ENCODE measurements around the gene TMEM184B. TPM values are rescaled to one million over a fixed set of nuclear protein-coding genes. Genes with fewer than 3 reads are reported as not detected.
A peak's percentile ranks its signal among the peaks of the same experiment; 100 is the strongest.

Gene TMEM184B
- total and polyA plus RNA-seq, 9 donors = 15.3 to 48.3 (median 38.2) TPM

DNA sequence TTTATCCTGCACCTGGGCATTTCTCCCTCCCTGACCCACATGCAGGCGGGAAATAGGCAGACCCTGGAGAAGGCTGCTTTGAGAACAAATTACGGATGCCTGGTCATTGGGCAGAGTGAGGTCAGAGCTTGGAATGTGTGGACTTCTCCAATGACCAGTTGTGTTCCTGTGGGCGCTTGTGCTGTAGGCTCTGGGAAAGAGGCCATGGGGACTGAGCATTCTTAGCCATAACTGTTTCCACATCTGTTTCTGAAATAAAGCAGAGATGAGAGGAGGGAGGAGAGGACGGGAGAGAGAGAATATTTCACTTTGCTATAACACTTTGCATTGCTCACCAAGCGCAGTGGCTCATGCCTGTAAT lies 11.2 kb upstream of the TMEM184B start:
- no peaks in the 10 kb centered on the region for H3K9me3 ChIP-seq
- H3K4me3 ChIP-seq = no peak overlapping the region
- no peak for TF ChIP-seq EP300 (IDR thresholded peaks at IDR 0.05)
- no peaks in the 10 kb centered on the region for H3K4me1 ChIP-seq (ENCODE audit: insufficient read depth)
- no peak overlapping the region for H3K27ac ChIP-seq
- H3K36me3 ChIP-seq = no peaks in the 10 kb centered on the region
- H3K27me3 ChIP-seq = no peaks in the 10 kb centered on the region
- 34 to 37% (median 34%) methylated on average over 5 of the region's 5 CpGs for WGBS, 3 donors
- intact Hi-C loops (cut with DNase I) = no loop called here
- peak in 1 of 5 donors; percentile 34 for DNase-seq

DNA sequence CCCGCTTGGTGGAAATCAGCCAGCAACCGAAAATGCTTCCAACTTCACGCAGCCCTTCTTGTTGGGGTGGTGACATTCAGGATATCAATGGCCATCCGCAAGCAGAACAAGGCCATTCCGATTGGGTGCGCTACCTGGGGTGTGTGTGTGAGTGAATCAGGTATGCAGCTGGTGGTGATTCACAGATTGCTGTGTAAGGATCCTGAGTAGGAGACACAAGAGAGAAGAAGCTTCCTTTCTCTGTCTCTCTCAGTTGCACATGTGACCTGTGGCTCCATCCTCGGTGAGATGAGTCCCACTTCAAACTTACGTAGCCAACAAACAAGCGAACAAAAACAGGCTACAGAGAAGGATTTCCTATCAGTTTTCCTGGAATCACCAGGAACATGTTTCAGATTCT lies 9.6 kb upstream of the TMEM184B start:
- DNase-seq = no peak
- intact Hi-C loops (cut with DNase I) = no loop called here
- Histone ChIP-seq H3K9me3 (no peaks in the 10 kb centered on the region), H3K36me3 (no peaks in the 10 kb centered on the region), H3K4me3 (no peak overlapping the region), H3K27me3 (no peaks in the 10 kb centered on the region), H3K4me1 (ENCODE audit: insufficient read depth) (no peaks in the 10 kb centered on the region), H3K27ac (no peak overlapping the region)
- TF ChIP-seq POLR2A (IDR thresholded peaks at IDR 0.05) (no peak), EP300 (IDR thresholded peaks at IDR 0.05) (no peak)
- TF ChIP-seq, protein P1, sequence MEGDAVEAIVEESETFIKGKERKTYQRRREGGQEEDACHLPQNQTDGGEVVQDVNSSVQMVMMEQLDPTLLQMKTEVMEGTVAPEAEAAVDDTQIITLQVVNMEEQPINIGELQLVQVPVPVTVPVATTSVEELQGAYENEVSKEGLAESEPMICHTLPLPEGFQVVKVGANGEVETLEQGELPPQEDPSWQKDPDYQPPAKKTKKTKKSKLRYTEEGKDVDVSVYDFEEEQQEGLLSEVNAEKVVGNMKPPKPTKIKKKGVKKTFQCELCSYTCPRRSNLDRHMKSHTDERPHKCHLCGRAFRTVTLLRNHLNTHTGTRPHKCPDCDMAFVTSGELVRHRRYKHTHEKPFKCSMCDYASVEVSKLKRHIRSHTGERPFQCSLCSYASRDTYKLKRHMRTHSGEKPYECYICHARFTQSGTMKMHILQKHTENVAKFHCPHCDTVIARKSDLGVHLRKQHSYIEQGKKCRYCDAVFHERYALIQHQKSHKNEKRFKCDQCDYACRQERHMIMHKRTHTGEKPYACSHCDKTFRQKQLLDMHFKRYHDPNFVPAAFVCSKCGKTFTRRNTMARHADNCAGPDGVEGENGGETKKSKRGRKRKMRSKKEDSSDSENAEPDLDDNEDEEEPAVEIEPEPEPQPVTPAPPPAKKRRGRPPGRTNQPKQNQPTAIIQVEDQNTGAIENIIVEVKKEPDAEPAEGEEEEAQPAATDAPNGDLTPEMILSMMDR (IDR thresholded peaks at IDR 0.05) = no peak
- WGBS, 3 donors = 78 to 87% (median 87%) methylated on average over 9 of the region's 9 CpGs

DNA sequence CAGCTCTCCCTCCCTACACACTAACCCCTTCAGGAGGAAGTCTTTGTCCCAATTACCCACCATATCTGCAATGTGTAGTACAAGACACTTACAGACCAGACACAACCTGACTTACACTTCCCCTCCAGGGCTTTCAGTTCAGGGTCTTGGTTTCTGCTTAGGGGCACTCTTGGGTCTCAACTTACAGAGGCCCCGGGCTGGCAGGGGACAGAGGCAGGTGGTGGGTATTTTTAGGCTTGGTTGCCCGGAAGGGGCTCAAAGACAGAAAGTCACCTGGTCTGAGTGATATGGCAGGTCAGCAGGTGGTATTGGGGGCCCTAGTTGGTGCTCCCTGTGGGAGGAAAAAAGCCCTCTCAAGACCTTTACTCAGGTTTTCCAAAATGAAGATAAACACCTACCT lies 3.4 kb upstream of the TMEM184B start:
- WGBS, 3 donors = 69 to 88% (median 71%) methylated on average over 2 of the region's 2 CpGs
- Histone ChIP-seq H3K27ac (no peak overlapping the region), H3K27me3 (no peaks in the 10 kb centered on the region), H3K9me3 (no peaks in the 10 kb centered on the region), H3K4me1 (ENCODE audit: insufficient read depth) (peaks cover 10% of the 10 kb centered on the region), H3K36me3 (no peaks in the 10 kb centered on the region), H3K4me3 (no peak overlapping the region)
- TF ChIP-seq EP300 (IDR thresholded peaks at IDR 0.05) = no peak
- TF ChIP-seq, protein P1 (IDR thresholded peaks at IDR 0.05) = no peak
- intact Hi-C loops (cut with DNase I) = no loop called here
- no peak for DNase-seq

- WGBS, 3 donors = 6 to 9% (median 6%) methylated on average over 22 to 26 of the region's 26 CpGs
- Histone ChIP-seq H3K4me3 (peak overlapping the region; percentile 86), H3K27me3 (no peaks in the 10 kb centered on the region), H3K27ac (peak overlapping the region; percentile 80 to 82), H3K4me1 (ENCODE audit: insufficient read depth) (peaks cover 10% of the 10 kb centered on the region), H3K9me3 (no peaks in the 10 kb centered on the region), H3K36me3 (no peaks in the 10 kb centered on the region)
- DNase-seq = no peak
- intact Hi-C loops (cut with DNase I) = loop anchor here in 1 of 4 donors (5.0 kb wide), 1 partner anchor 39 kb away; no protein-coding TSS in a partner anchor
- TF ChIP-seq POLR2A (IDR thresholded peaks at IDR 0.05) = no peak
- no peak for TF ChIP-seq EP300 (IDR thresholded peaks at IDR 0.05)
- TF ChIP-seq, protein P1 (IDR thresholded peaks at IDR 0.05) = no peak
Measured at GRCh38 chr22:38273135-38273826, 471 bp upstream of the TMEM184B start.

DNA sequence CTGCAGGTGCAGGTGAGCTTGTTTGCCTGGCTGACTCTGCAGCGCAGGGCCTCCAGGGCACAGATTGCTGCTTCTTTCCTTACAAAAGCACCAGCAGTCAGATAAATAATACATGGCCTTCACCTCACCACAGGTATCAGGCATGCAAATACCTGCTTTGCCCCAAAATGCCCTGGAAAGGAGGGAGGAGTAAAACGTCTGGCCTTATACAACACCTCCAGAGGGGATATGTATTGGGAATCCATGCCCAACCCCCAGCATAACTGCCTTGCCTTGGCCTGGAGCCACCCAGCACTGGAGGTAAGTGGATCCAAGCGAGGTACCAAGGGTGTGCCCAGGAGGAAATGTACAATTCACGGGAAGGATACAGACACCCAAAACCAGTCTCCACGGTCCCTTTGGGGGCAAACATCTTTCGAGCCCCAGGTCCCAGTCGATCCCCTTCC lies 860 bp downstream of the TMEM184B start:
- H3K4me1 ChIP-seq (ENCODE audit: insufficient read depth) = peaks cover 10% of the 10 kb centered on the region
- H3K27ac ChIP-seq = peak overlapping the region; percentile 80 to 82
- DNase-seq = peak in 3 of 5 donors; percentile 39 to 53 (median 53)
- H3K27me3 ChIP-seq = no peaks in the 10 kb centered on the region
- H3K36me3 ChIP-seq = no peaks in the 10 kb centered on the region
- 8 to 12% (median 9%) methylated on average over 5 to 7 of the region's 7 CpGs for WGBS, 3 donors
- H3K9me3 ChIP-seq = no peaks in the 10 kb centered on the region
- peak overlapping the region; percentile 86 for H3K4me3 ChIP-seq
- intact Hi-C loops (cut with DNase I) = loop anchor here in 1 of 4 donors (5.0 kb wide), 1 partner anchor 40 kb away; no protein-coding TSS in a partner anchor
- TF ChIP-seq, protein P1 (IDR thresholded peaks at IDR 0.05) = no peak
- TF ChIP-seq POLR2A (IDR thresholded peaks at IDR 0.05) (no peak), EP300 (IDR thresholded peaks at IDR 0.05) (no peak)

Measured in ovary (tissue), 9 donors.